Endodermal cell (in vitro differentiated cells): ENCODE results near the gene GRP. TPM values are rescaled to one million over a fixed set of nuclear protein-coding genes. Genes with fewer than 3 reads are reported as not detected.

Source experiments
- DNase-seq: peaks from one replicate; pipeline ENCODE4 v3.0.0-alpha.2; 2017
- H3K27ac ChIP-seq: 2 replicates; pipeline ENCODE4 v1.5.1; 2013; ENCODE audit warnings: mild to moderate bottlenecking, low read depth, low read length, moderate library complexity
- H3K27me3 ChIP-seq: 2 replicates; pipeline ENCODE4 v1.6.1; 2013; ENCODE audit warnings: mild to moderate bottlenecking, low read length, moderate library complexity; ENCODE audit not compliant: insufficient read depth, control insufficient read depth, poor library complexity, severe bottlenecking
- H3K36me3 ChIP-seq: 2 replicates; pipeline ENCODE4 v1.7.0; 2013; ENCODE audit warnings: mild to moderate bottlenecking, low read length, moderate library complexity; ENCODE audit not compliant: control insufficient read depth, insufficient read depth
- H3K4me1 ChIP-seq: one replicate; pipeline ENCODE4 v1.7.0; 2013; ENCODE audit warnings: low read length; ENCODE audit not compliant: control insufficient read depth, insufficient read depth
- H3K4me3 ChIP-seq: 2 replicates; pipeline ENCODE4 v1.5.1; 2013; ENCODE audit warnings: mild to moderate bottlenecking, low read length, moderate library complexity
- H3K9ac ChIP-seq: 2 replicates; pipeline ENCODE4 v1.6.1; 2013; ENCODE audit warnings: mild to moderate bottlenecking, low read length, moderate library complexity; ENCODE audit not compliant: poor library complexity, severe bottlenecking; ENCODE audit errors: extremely low read depth
- H3K9me3 ChIP-seq: 2 replicates; pipeline ENCODE4 v1.6.1; 2013; ENCODE audit warnings: mild to moderate bottlenecking, low read length, moderate library complexity; ENCODE audit not compliant: control insufficient read depth
- H3K27ac Mint-ChIP-seq: 2 replicates; pipeline ENCODE4 v1.8.0; 2020; ENCODE audit warnings: mixed read lengths
- H3K27me3 Mint-ChIP-seq: 2 replicates; pipeline ENCODE4 v1.8.0; 2021; ENCODE audit warnings: mild to moderate bottlenecking, mixed read lengths; ENCODE audit not compliant: insufficient read depth
- H3K36me3 Mint-ChIP-seq: 2 replicates; pipeline ENCODE4 v1.8.0; 2020; ENCODE audit warnings: low read depth, mixed read lengths
- H3K4me1 Mint-ChIP-seq: 2 replicates; pipeline ENCODE4 v1.8.0; 2020; ENCODE audit warnings: mixed read lengths
- H3K4me3 Mint-ChIP-seq: 2 replicates; pipeline ENCODE4 v1.8.0; 2020; ENCODE audit warnings: mild to moderate bottlenecking, moderate library complexity, mixed read lengths
- H3K9me3 Mint-ChIP-seq: 2 replicates; pipeline ENCODE4 v1.8.0; 2020; ENCODE audit warnings: mild to moderate bottlenecking, mixed read lengths
- WGBS, 2 experiments: methylation state at CpG; one replicate each; pipeline versions ENCODE4 v1.1.5 to v1.1.7; 2013; ENCODE audit warnings: missing lambda C conversion rate in 2 of 2, mixed read lengths in 1 of 2; ENCODE audit not compliant: insufficient coverage in 1 of 2, insufficient read length in 1 of 2; 5-methylcytosine and 5-hydroxymethylcytosine counted together
- total RNA-seq, 2 donors: library from RNA; stranded (reverse); fragmentation: NEBNext Ultra II Directional in 1 of 2; extraction: Animal tissue kit (Norgen Biotek cat#: 25700) in 1 of 2; gene quantifications; 2 replicates in 1 of 2; 3 replicates in 1 of 2; pipeline ENCODE4 v1.2.1, GENCODE V29; 2021
- TF ChIP-seq, protein P1 (sequence below): fragments of 200-600 bp; sonication (generic); conservative IDR thresholded peaks from 2 replicates; pipeline ENCODE4 v1.5.0; 2021; ENCODE audit warnings: antibody characterized with exemption, mild to moderate bottlenecking

GRP gene
- total RNA-seq, 2 donors from 2014 or later = 4.4 to 6.5 TPM

DNA sequence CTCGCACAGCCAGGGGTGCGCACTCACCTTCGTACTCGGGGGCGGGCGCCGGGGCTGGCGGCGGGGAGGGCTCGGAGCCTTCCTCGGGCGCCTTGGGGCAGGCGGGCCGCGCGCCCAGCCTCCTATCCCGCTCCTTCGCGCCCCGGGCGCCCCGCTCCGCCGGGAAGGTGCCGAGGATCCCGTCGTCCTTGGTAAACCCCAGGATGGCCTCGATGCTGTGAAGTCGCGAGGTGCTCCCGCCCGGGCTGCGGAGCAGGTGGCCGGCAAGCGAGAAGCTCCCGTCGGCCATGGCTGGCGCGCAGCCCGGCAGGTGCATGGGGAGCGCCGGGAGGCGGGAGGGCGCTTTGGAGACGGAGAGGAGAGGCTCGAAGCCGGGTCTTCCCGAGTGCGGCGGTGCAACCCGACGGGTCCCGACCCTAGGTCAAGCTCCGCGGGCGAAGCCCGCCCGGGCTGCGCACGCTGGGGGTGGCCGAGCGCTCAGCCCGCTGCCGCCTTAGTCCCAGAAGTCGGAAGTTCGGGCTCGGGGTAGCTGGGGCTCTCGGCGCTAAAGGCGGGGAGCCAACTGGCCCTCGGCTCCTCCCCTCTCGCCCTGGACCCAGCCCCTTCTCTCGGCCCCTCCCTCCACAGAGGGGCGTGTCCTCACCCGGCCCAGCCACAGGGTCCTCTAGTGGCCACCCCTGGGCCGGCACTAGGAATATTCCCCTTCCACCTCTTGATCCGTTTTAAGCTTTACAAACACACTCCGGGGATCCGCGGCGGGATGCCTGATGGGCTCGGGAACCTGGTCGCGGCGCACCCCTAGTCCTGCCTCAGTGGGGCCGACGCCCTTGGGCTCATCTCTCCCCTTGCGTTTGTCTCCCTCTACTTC, 53.2 kb downstream of the GRP start, which contains the start of gene RAX:
Gene RAX, minus strand, starts transcription at position 564 of the 868 bp plus-strand sequence. Its CDS starts 248 bp downstream, at position 316.
- Histone ChIP-seq H3K36me3 (no peaks in the 10 kb centered on the region), H3K4me3 (peak within 1 kb of the TSS; percentile 79), H3K9me3 (no peaks in the 10 kb centered on the region), H3K27me3 (peaks cover 98% of the 10 kb centered on the region), H3K4me1 (peaks cover 4% of the 10 kb centered on the region), H3K9ac (no peak within 1 kb of the TSS), H3K27ac (no peak within 1 kb of the TSS)
- H3K4me1 Mint-ChIP-seq = peaks cover 15% of the 10 kb centered on the region
- peaks cover 95% of the 10 kb centered on the region for H3K27me3 Mint-ChIP-seq
- H3K27ac Mint-ChIP-seq = no peak within 1 kb of the TSS
- peak; percentile 96 for DNase-seq
- H3K36me3 Mint-ChIP-seq = no peaks in the 10 kb centered on the region
- 0 to 1% methylated on average over 31 to 88 of the region's 88 CpGs for WGBS, 2 experiments
- peak within 1 kb of the TSS; percentile 67 for H3K4me3 Mint-ChIP-seq
- H3K9me3 Mint-ChIP-seq = no peaks in the 10 kb centered on the region
- TF ChIP-seq, protein P1, sequence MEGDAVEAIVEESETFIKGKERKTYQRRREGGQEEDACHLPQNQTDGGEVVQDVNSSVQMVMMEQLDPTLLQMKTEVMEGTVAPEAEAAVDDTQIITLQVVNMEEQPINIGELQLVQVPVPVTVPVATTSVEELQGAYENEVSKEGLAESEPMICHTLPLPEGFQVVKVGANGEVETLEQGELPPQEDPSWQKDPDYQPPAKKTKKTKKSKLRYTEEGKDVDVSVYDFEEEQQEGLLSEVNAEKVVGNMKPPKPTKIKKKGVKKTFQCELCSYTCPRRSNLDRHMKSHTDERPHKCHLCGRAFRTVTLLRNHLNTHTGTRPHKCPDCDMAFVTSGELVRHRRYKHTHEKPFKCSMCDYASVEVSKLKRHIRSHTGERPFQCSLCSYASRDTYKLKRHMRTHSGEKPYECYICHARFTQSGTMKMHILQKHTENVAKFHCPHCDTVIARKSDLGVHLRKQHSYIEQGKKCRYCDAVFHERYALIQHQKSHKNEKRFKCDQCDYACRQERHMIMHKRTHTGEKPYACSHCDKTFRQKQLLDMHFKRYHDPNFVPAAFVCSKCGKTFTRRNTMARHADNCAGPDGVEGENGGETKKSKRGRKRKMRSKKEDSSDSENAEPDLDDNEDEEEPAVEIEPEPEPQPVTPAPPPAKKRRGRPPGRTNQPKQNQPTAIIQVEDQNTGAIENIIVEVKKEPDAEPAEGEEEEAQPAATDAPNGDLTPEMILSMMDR = peak; percentile 81

DNA sequence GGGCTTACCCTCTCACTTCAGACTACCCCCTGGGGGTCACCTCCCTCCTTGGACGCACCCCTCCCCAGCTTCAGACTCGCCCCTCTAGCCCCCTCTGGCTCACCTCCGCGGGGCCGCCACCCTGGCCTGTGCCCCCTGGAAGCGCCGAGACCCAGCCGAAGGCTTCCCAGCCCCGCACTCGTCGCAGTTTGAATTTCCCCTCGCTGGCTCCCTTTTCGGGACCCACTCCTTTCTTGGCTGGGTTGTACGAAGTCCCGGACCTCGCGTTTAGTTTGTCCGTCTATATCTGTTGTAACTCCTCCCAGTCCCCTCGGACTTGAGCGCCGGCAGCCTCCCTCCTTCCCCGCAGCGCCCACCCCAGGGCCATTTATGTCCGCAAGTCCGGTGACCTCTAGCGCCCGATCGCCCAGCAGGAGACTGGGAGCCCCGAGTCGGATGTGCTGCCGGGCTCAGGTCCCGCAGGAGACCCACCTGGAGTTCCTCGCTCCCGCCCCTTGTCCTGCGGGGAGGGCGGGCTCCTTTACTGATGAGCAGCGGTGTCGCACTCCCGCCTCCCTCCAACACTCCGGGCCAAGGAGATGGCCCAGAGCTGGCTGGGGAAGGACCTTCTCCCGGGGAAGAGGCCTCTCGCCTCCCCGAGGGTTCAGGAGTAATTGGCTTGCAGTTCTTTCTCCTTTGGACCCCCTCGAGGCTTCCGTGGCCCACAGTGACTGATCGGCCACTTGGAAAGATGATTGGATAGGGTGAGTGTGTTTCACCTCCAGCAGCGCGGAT, 54.0 kb downstream of the GRP start:
- Histone ChIP-seq H3K4me1 (peaks cover 4% of the 10 kb centered on the region), H3K36me3 (no peaks in the 10 kb centered on the region), H3K4me3 (peak overlapping the region; percentile 79), H3K9ac (no peak overlapping the region), H3K9me3 (no peaks in the 10 kb centered on the region), H3K27me3 (peaks cover 98% of the 10 kb centered on the region), H3K27ac (no peak overlapping the region)
- H3K9me3 Mint-ChIP-seq = no peaks in the 10 kb centered on the region
- peaks cover 10% of the 10 kb centered on the region for H3K4me1 Mint-ChIP-seq
- TF ChIP-seq, protein P1 = peak; percentile 54
- 2% methylated on average over 9 to 48 of the region's 48 CpGs for WGBS, 2 experiments
- H3K4me3 Mint-ChIP-seq = peak overlapping the region; percentile 67
- H3K36me3 Mint-ChIP-seq = no peaks in the 10 kb centered on the region
- H3K27ac Mint-ChIP-seq = no peak overlapping the region
- DNase-seq = peak; percentile 75
- H3K27me3 Mint-ChIP-seq = peaks cover 95% of the 10 kb centered on the region

DNA sequence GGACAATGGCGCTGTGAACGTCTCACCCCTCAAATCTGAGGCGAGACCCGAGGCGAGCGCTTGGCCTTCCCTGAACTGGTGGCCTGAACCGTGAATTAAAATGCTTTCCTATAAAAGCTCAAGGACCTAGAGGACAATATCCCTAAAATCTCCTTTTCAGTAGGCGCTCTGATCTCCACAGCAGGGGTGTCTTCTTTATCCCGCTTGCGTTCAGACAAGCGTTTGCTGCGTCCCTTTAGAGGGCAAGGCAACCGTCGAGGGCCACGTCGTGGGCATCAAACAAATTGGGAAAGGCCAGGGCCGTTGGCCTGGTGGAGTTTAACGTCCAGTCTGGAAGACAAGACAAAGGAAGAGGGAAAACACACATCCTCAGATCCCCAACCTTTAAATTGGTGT, 54.6 kb downstream of the GRP start:
- Mint-ChIP-seq H3K27ac (no peak overlapping the region), H3K4me3 (peak overlapping the region; percentile 67), H3K36me3 (no peaks in the 10 kb centered on the region), H3K4me1 (peaks cover 9% of the 10 kb centered on the region), H3K27me3 (peaks cover 97% of the 10 kb centered on the region), H3K9me3 (no peaks in the 10 kb centered on the region)
- 5 to 11% methylated on average over 6 to 18 of the region's 18 CpGs for WGBS, 2 experiments
- Histone ChIP-seq H3K27me3 (peaks cover 100% of the 10 kb centered on the region), H3K27ac (no peak overlapping the region), H3K9me3 (no peaks in the 10 kb centered on the region), H3K4me1 (peaks cover 4% of the 10 kb centered on the region), H3K4me3 (peak overlapping the region; percentile 79), H3K9ac (no peak overlapping the region), H3K36me3 (no peaks in the 10 kb centered on the region)
- no peak for DNase-seq
- TF ChIP-seq, protein P1 = no peak
